Stimulated activated effector memory CD8-positive, alpha-beta T cell treated with anti-CD3 and anti-CD28 coated beads, Interleukin-12 subunit alpha, Interleukin-12 subunit beta, amount 100 ng/mL, for 72 hours (primary cell): ENCODE measurements around the gene MASP1.

Experiments
- ATAC-seq: fragments of 150-1000 bp; cut with Tn5 transposase; 2 replicates; pipeline ENCODE4 v1.10.0; 2021
- DNase-seq, 2 donors: peaks; one replicate each; pipeline ENCODE4 v3.0.0; 2021 to 2022; ENCODE audit warnings: low spot score in 2 of 2
- H3K27ac Mint-ChIP-seq: one replicate; pipeline ENCODE4 v1.8.0; 2022; ENCODE audit warnings: mild to moderate bottlenecking, mixed read lengths
- H3K36me3 Mint-ChIP-seq: one replicate; pipeline ENCODE4 v1.8.0; 2022; ENCODE audit warnings: mild to moderate bottlenecking, mixed read lengths
- H3K4me1 Mint-ChIP-seq: one replicate; pipeline ENCODE4 v1.8.0; 2022; ENCODE audit warnings: mixed read lengths
- H3K4me3 Mint-ChIP-seq: one replicate; pipeline ENCODE4 v1.8.0; 2022; ENCODE audit warnings: mild to moderate bottlenecking, mixed read lengths
- H3K9me3 Mint-ChIP-seq: one replicate; pipeline ENCODE4 v1.8.0; 2022; ENCODE audit warnings: mixed read lengths

MASP1 gene

GRCh38 chr3:187287256-187287655 lies 4.3 kb downstream of the MASP1 start:
- Mint-ChIP-seq H3K9me3 (no peaks in the 10 kb centered on the region), H3K4me1 (no peaks in the 10 kb centered on the region), H3K4me3 (no peak overlapping the region), H3K36me3 (no peaks in the 10 kb centered on the region), H3K27ac (no peak overlapping the region)
- DNase-seq (no peak), ATAC-seq (no peak)

- no peak overlapping the region for H3K27ac Mint-ChIP-seq
- DNase-seq, result no peak
- no peak overlapping the region for H3K4me3 Mint-ChIP-seq
These were observed 5.0 kb downstream of the MASP1 start for GRCh38 chr3:187286467-187287059.

GRCh38 chr3:187281191-187281714 lies 10.3 kb downstream of the MASP1 start:
- no peaks in the 10 kb centered on the region for H3K36me3 Mint-ChIP-seq
- ATAC-seq (no peak), DNase-seq (no peak)
- H3K4me3 Mint-ChIP-seq, result no peak overlapping the region
- no peaks in the 10 kb centered on the region for H3K4me1 Mint-ChIP-seq
- no peak overlapping the region for H3K27ac Mint-ChIP-seq
- H3K9me3 Mint-ChIP-seq, result no peaks in the 10 kb centered on the region

More at GRCh38 chr3:187286467-187287059, 5.0 kb downstream of the MASP1 start:
- no peaks in the 10 kb centered on the region for H3K9me3 Mint-ChIP-seq
- ATAC-seq, result no peak
- H3K4me1 Mint-ChIP-seq, result no peaks in the 10 kb centered on the region
- H3K36me3 Mint-ChIP-seq, result no peaks in the 10 kb centered on the region

- Mint-ChIP-seq H3K27ac (no peak overlapping the region), H3K9me3 (no peaks in the 10 kb centered on the region), H3K4me3 (no peak overlapping the region), H3K36me3 (no peaks in the 10 kb centered on the region), H3K4me1 (no peaks in the 10 kb centered on the region)
- DNase-seq (no peak), ATAC-seq (no peak)
These were observed 10.9 kb downstream of the MASP1 start for GRCh38 chr3:187280644-187281043.

GRCh38 chr3:187277129-187277462 lies 14.4 kb downstream of the MASP1 start:
- Mint-ChIP-seq H3K27ac (no peak overlapping the region), H3K9me3 (no peaks in the 10 kb centered on the region), H3K4me3 (no peak overlapping the region), H3K4me1 (no peaks in the 10 kb centered on the region), H3K36me3 (no peaks in the 10 kb centered on the region)
- ATAC-seq, result no peak
- DNase-seq, result no peak

- Mint-ChIP-seq H3K27ac (no peak overlapping the region), H3K9me3 (no peaks in the 10 kb centered on the region), H3K4me3 (no peak overlapping the region), H3K36me3 (no peaks in the 10 kb centered on the region), H3K4me1 (no peaks in the 10 kb centered on the region)
- no peak for DNase-seq
- ATAC-seq, result no peak
These were observed 15.0 kb downstream of the MASP1 start for GRCh38 chr3:187276397-187277128.

GRCh38 chr3:187274977-187275338 lies 16.6 kb downstream of the MASP1 start:
- Mint-ChIP-seq H3K36me3 (no peaks in the 10 kb centered on the region), H3K4me1 (no peaks in the 10 kb centered on the region)

GRCh38 chr3:187274315-187274976 lies 17.1 kb downstream of the MASP1 start:
- Mint-ChIP-seq H3K36me3 (no peaks in the 10 kb centered on the region), H3K27ac (no peak overlapping the region), H3K9me3 (no peaks in the 10 kb centered on the region), H3K4me3 (no peak overlapping the region), H3K4me1 (no peaks in the 10 kb centered on the region)
- DNase-seq, result no peak
- no peak for ATAC-seq

More at GRCh38 chr3:187274977-187275338, 16.6 kb downstream of the MASP1 start:
- DNase-seq (no peak), ATAC-seq (no peak)
- H3K4me3 Mint-ChIP-seq, result no peak overlapping the region
- H3K27ac Mint-ChIP-seq, result no peak overlapping the region
- H3K9me3 Mint-ChIP-seq, result no peaks in the 10 kb centered on the region

- ATAC-seq (no peak), DNase-seq (no peak)
- H3K27ac Mint-ChIP-seq, result no peak overlapping the region
- H3K4me3 Mint-ChIP-seq, result no peak overlapping the region
- H3K9me3 Mint-ChIP-seq, result no peaks in the 10 kb centered on the region
- H3K36me3 Mint-ChIP-seq, result no peaks in the 10 kb centered on the region
- H3K4me1 Mint-ChIP-seq, result no peaks in the 10 kb centered on the region
These were observed 20.0 kb downstream of the MASP1 start for GRCh38 chr3:187271582-187271981.

GRCh38 chr3:187269486-187269885 lies 22.1 kb downstream of the MASP1 start:
- DNase-seq (no peak), ATAC-seq (no peak)
- Mint-ChIP-seq H3K4me3 (no peak overlapping the region), H3K36me3 (no peaks in the 10 kb centered on the region), H3K4me1 (no peaks in the 10 kb centered on the region), H3K27ac (no peak overlapping the region), H3K9me3 (no peaks in the 10 kb centered on the region)

GRCh38 chr3:187267306-187267705 lies 24.2 kb downstream of the MASP1 start:
- H3K4me1 Mint-ChIP-seq, result no peaks in the 10 kb centered on the region
- no peak overlapping the region for H3K4me3 Mint-ChIP-seq
- DNase-seq, result no peak
- no peak overlapping the region for H3K27ac Mint-ChIP-seq
- no peaks in the 10 kb centered on the region for H3K36me3 Mint-ChIP-seq
- ATAC-seq, result no peak
- H3K9me3 Mint-ChIP-seq, result no peaks in the 10 kb centered on the region

- no peaks in the 10 kb centered on the region for H3K9me3 Mint-ChIP-seq
- no peak overlapping the region for H3K27ac Mint-ChIP-seq
- no peak overlapping the region for H3K4me3 Mint-ChIP-seq
- no peaks in the 10 kb centered on the region for H3K4me1 Mint-ChIP-seq
- no peak for ATAC-seq
- H3K36me3 Mint-ChIP-seq, result no peaks in the 10 kb centered on the region
- DNase-seq, result no peak
These were observed 24.8 kb downstream of the MASP1 start for GRCh38 chr3:187266691-187267090.

GRCh38 chr3:187265461-187265955 lies 26.0 kb downstream of the MASP1 start:
- no peaks in the 10 kb centered on the region for H3K4me1 Mint-ChIP-seq
- H3K9me3 Mint-ChIP-seq, result no peaks in the 10 kb centered on the region
- no peak for DNase-seq
- no peak overlapping the region for H3K27ac Mint-ChIP-seq
- no peak overlapping the region for H3K4me3 Mint-ChIP-seq
- no peak for ATAC-seq
- no peaks in the 10 kb centered on the region for H3K36me3 Mint-ChIP-seq

GRCh38 chr3:187264911-187265310 lies 26.6 kb downstream of the MASP1 start:
- DNase-seq (no peak), ATAC-seq (no peak)
- Mint-ChIP-seq H3K27ac (no peak overlapping the region), H3K4me3 (no peak overlapping the region), H3K4me1 (no peaks in the 10 kb centered on the region), H3K9me3 (no peaks in the 10 kb centered on the region), H3K36me3 (no peaks in the 10 kb centered on the region)

GRCh38 chr3:187264021-187264420 lies 27.5 kb downstream of the MASP1 start:
- H3K27ac Mint-ChIP-seq, result no peak overlapping the region
- no peak for ATAC-seq
- H3K4me1 Mint-ChIP-seq, result no peaks in the 10 kb centered on the region
- H3K36me3 Mint-ChIP-seq, result no peaks in the 10 kb centered on the region
- DNase-seq, result no peak
- H3K9me3 Mint-ChIP-seq, result no peaks in the 10 kb centered on the region
- H3K4me3 Mint-ChIP-seq, result no peak overlapping the region

- DNase-seq, result no peak
- H3K36me3 Mint-ChIP-seq, result no peaks in the 10 kb centered on the region
- H3K4me1 Mint-ChIP-seq, result no peaks in the 10 kb centered on the region
- ATAC-seq, result no peak
- H3K4me3 Mint-ChIP-seq, result no peak overlapping the region
- no peaks in the 10 kb centered on the region for H3K9me3 Mint-ChIP-seq
- no peak overlapping the region for H3K27ac Mint-ChIP-seq
These were observed 28.3 kb downstream of the MASP1 start for GRCh38 chr3:187263270-187263669.
